ENCODE data around the gene TKT. TPM values are rescaled to one million over a fixed set of nuclear protein-coding genes. Genes with fewer than 3 reads are reported as not detected.

The TKT gene
- total and polyA plus RNA-seq, 3 donors from 2014 or later = 99.9 to 184 (median 112) TPM

DNA sequence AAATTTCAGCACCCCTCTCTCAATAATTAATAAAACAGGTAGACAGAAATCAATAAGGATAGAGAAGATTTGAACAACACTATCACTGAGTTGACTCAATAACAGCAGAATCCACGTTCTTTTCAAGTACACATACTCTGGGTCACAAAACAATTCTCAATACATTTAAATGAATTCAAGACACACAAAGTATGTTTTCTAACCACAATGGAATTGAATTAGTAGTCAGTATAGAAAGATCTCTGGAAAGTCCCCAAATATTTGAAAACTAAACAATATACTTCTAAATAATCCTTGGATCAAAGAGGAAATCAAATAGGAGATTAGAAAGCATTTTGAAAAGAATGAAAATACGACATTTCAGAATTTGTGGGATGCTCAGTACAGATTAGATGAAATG lies 40.0 kb downstream of the TKT start:
- Histone ChIP-seq H3K4me3 (no peak overlapping the region), H3K4me1 (no peaks in the 10 kb centered on the region), H3K27me3 (no peaks in the 10 kb centered on the region), H3K9me3 (no peaks in the 10 kb centered on the region), H3K27ac (no peak overlapping the region), H3K36me3 (ENCODE audit: low read depth, missing control alignments) (no peaks in the 10 kb centered on the region)
- intact Hi-C loops (cut with DNase I; ENCODE audit: low total_unique reads) = no loop called here
- no peak for DNase-seq
- whole genome bisulfite sequencing, 2 donors = 77 to 85% methylated on average over 2 of the region's 2 CpGs
- no peak for TF ChIP-seq POLR2A (IDR thresholded peaks at IDR 0.05)
- TF ChIP-seq, protein P1, sequence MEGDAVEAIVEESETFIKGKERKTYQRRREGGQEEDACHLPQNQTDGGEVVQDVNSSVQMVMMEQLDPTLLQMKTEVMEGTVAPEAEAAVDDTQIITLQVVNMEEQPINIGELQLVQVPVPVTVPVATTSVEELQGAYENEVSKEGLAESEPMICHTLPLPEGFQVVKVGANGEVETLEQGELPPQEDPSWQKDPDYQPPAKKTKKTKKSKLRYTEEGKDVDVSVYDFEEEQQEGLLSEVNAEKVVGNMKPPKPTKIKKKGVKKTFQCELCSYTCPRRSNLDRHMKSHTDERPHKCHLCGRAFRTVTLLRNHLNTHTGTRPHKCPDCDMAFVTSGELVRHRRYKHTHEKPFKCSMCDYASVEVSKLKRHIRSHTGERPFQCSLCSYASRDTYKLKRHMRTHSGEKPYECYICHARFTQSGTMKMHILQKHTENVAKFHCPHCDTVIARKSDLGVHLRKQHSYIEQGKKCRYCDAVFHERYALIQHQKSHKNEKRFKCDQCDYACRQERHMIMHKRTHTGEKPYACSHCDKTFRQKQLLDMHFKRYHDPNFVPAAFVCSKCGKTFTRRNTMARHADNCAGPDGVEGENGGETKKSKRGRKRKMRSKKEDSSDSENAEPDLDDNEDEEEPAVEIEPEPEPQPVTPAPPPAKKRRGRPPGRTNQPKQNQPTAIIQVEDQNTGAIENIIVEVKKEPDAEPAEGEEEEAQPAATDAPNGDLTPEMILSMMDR (IDR thresholded peaks at IDR 0.05) = no peak

DNA sequence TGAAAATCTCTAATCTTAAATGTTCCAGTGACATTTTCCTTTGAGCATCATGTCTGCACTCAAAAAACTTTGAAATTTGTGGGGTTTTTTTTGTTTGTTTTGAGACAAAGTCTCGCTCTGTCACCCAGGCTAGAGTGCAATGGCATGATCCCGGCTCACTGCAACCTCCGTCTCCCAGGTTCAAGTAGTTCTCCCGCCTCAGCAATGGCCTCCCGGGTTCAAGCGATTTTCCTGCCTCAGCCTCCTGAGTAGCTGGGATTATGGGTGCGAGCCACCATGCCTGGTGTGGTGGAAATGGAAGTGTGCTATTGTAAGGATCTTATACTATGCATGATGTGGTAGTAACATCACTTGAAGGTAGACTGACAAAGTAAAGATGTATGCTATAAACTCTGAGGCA lies 42.5 kb downstream of the TKT start:
- 89 to 95% methylated on average over 7 of the region's 7 CpGs for WGBS, 2 donors
- H3K4me3 ChIP-seq = no peak overlapping the region
- H3K27ac ChIP-seq = no peak overlapping the region
- intact Hi-C loops (cut with DNase I; ENCODE audit: low total_unique reads) = no loop called here
- no peak for DNase-seq
- TF ChIP-seq, protein P1 (IDR thresholded peaks at IDR 0.05) = no peak
- TF ChIP-seq POLR2A (IDR thresholded peaks at IDR 0.05) = no peak
- no peaks in the 10 kb centered on the region for H3K4me1 ChIP-seq
- no peaks in the 10 kb centered on the region for H3K9me3 ChIP-seq
- no peaks in the 10 kb centered on the region for H3K27me3 ChIP-seq
- no peaks in the 10 kb centered on the region for H3K36me3 ChIP-seq (ENCODE audit: low read depth, missing control alignments)

DNA sequence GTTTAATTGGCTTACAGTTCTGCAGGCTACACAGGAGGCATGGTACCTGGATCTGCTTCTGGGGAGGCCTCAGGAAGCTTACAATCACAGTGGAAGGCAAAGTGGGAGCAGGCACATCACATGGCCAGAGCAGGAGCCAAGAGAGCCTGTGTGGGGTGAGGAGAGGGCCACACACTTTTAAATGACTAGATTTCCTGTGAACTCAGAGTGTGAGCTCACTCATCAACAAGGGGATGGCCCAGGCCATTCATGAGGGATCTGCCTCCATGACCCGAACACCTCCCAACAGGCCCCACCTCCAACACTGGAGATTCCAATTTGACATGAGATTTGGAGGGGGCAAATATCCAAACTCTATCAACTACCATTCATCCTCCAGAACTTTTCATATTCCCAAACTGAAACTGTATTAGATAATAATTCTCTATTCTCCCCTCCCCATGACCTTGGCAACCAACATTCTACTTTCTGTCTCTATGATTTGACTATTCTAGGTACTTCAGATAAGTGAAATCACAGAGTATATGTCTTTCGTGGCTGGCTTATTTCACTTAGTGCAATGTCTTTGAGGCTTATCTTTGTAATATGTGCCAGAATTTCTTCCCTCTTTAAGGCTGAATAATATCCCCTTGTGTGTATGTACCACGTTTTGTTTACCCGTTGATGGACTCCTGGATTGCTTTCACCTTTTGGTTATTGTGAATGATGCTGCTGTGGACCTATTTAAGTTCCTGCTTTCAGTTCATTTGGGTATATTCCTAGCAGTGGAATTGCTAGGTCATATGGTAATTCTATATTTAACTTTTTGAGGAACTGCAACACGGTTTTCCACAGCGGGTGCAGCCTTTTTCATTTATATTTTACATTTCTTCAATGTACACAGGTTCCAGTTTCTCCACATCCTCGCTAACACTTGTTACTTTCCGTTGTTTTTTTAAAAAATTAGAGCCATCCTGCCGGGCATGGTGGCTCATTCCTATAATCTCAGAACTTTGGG lies 43.8 kb downstream of the TKT start:
- TF ChIP-seq, protein P1 (IDR thresholded peaks at IDR 0.05) = no peak
- no peak for TF ChIP-seq POLR2A (IDR thresholded peaks at IDR 0.05)
- Histone ChIP-seq H3K36me3 (ENCODE audit: low read depth, missing control alignments) (no peaks in the 10 kb centered on the region), H3K27me3 (no peaks in the 10 kb centered on the region), H3K4me1 (no peaks in the 10 kb centered on the region), H3K9me3 (no peaks in the 10 kb centered on the region), H3K4me3 (no peak overlapping the region), H3K27ac (no peak overlapping the region)
- no peak for DNase-seq
- WGBS, 2 donors = 77 to 80% methylated on average over 9 of the region's 9 CpGs
- intact Hi-C loops (cut with DNase I; ENCODE audit: low total_unique reads) = no loop called here

DNA sequence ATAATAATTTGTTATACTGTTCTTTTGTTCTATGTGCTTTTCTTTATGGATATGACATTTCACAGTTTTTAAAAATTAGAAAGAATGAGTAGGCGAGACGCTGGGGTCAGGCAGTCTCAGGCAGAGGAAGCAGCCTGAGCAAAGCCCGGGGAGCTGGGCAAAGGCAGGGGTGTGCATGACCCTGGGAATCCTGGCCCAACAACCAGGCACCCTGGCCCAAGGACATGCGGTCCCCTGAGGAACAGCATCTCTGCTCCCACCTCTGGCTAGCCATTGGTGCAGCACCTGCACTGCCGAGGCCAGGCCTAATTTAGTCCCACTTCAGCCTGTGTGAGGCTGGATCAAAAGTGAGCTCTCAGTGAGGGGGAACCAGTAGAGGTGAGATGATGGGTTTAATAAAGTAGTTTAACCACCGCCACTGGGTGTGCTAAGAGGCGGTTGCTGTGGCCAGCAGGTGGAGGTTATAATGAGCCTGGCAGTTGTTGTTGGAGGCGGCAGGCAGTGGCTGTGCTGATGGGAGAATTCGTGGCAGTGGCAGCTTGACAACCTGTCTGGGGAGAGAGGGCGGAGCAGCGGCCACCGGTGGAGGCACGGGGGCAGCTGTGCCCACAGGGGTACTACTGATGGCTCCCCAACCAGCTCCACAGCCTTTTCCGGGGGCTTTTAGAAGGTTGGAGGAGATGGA lies 53.3 kb downstream of the TKT start:
- H3K27ac ChIP-seq = no peak overlapping the region
- DNase-seq = no peak
- H3K36me3 ChIP-seq (ENCODE audit: low read depth, missing control alignments) = no peaks in the 10 kb centered on the region
- no peaks in the 10 kb centered on the region for H3K4me1 ChIP-seq
- 82 to 85% methylated on average over 13 to 14 of the region's 14 CpGs for WGBS, 2 donors
- H3K27me3 ChIP-seq = no peaks in the 10 kb centered on the region
- no peak overlapping the region for H3K4me3 ChIP-seq
- TF ChIP-seq, protein P1 (IDR thresholded peaks at IDR 0.05) = no peak
- no peak for TF ChIP-seq POLR2A (IDR thresholded peaks at IDR 0.05)
- intact Hi-C loops (cut with DNase I; ENCODE audit: low total_unique reads) = no loop called here
- H3K9me3 ChIP-seq = no peaks in the 10 kb centered on the region

Measured in testis (tissue), 3 donors.